ENCODE measurements around the gene AUTS2.

AUTS2 gene

DNA sequence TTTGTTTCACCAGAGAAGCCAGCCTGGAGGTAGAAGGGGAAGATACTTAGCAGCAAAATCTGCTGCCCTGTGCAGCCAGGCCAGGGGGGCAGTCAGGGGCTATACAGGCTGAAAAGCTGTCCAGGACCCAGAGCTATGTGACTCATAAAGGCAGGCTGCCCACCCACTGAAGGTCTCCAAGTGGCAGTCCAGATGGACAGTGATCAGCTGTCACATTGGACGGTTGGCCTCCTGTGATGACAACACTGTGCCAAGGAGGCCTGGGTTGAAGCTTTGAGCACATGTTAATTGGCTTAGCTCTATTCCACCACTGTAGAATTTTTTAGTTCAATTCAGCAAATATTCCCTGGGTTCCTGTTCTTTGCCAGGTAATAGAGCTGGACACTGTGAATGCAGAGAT, 956.4 kb downstream of the AUTS2 start:
- DNase-seq (ENCODE audit: low read depth, low spot score): no peak
- H3K27ac ChIP-seq: no peak overlapping the region

GRCh38 chr7:70556761-70557160, 958.5 kb downstream of the AUTS2 start:
- no peak overlapping the region for H3K27ac ChIP-seq
- no peak for DNase-seq (ENCODE audit: low read depth, low spot score)

- no peak for DNase-seq (ENCODE audit: low read depth, low spot score)
Measured at GRCh38 chr7:70557338-70557737, 959.1 kb downstream of the AUTS2 start.

DNA sequence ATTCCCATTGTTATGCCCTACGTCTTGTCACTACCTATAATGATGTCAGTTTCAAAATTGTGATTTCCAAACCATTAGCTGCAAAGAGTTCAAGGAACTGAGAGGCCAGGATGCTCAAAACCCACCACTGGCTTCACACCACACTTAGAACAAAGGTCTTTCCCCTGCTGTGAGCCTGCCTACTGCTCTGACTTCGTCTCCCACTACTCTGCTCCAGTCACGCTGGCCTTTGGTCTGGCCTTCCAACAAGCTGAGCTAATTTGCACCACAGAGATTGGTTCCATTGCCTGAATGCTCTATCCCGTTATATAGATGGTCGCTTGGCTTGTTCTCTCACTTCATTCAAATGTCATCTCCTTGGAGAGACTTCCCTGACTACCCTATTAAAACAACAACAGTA, 961.5 kb downstream of the AUTS2 start:
- no peak overlapping the region for H3K27ac ChIP-seq
- DNase-seq (ENCODE audit: low read depth, low spot score): no peak

More at GRCh38 chr7:70557338-70557737, 959.1 kb downstream of the AUTS2 start:
- no peak overlapping the region for H3K27ac ChIP-seq

- H3K27ac ChIP-seq: no peak overlapping the region
- no peak for DNase-seq (ENCODE audit: low read depth, low spot score)
Measured at GRCh38 chr7:70563960-70564359, 965.7 kb downstream of the AUTS2 start.

DNA sequence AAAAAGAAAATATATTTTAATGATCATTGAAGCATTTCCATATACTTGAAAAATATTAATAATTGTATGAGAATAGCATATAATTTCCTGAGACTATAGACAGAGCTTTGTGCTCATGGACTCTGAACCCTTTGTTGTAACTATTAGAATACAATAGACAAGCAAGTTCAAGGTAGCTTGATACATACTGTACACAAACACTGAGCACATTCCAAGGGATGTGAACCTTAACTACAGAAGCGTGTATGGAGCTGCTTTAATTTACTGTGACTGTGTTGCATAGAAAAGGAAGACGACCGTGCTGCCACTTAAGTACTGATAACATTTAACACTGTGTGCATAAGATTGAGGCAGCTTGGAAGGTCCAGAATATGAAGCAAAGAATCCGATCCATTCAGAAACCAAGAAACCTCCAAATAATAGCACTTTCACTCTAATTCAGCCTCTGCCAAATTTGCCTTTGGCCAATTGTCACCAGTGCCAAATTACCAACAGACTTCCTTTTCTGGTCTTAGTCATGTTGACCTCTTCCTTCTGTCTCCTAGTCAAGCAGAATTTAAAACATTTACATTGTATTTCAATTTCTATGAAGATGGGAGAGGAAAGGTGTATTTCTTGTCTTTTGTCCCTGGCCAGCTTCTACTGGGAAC, 967.6 kb downstream of the AUTS2 start:
- DNase-seq (ENCODE audit: low read depth, low spot score): no peak
- H3K27ac ChIP-seq: no peak overlapping the region

DNA sequence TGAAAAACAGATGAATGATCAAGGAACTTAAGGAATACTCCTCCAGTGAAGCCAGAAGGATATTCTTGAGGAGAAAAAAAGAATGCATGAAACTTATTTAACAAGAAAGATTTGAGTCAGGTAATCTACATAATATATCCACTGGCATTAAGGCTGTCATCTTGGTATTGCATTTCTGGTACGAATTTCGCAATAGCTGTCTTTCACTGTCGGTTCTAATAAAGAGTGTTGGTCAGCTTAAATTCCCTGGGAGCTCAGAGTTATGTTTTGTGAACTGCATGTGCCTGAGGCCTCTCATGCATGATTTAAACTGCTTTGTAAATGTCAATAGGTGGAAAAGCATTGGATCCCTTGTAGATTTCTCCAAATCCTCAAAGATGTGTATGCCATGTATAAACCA, 968.4 kb downstream of the AUTS2 start:
- no peak overlapping the region for H3K27ac ChIP-seq
- DNase-seq (ENCODE audit: low read depth, low spot score): no peak

DNA sequence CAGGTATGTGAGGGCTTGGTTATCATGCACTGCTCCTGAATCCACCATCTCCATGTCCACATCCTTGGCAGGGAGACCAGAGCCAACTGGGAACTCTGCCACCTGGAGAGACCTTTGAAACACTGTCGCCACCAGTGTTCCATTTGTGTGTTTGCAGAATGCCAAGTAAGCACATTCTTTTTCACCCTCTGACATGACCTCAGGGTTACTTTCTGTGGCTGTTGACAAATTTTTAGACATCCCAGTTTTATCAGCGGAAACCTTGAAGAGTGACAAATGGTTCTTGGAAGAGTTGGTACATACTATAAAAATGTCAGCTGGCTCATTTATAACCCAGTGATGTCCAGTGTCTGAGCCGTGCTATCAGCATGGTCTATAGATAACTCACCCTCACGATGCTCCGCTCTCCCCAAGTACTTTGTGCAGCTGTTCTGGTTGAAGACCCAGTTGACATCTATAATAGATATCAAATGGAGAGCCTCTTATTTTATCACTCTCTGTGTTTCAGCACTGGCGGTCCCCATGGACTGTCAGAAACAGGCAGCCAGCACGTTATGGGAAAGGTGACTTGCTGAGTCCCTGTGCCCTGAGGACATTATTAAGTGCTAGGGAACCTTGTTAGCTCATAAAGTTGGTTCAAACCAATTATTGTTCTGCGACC, 970.5 kb downstream of the AUTS2 start:
- DNase-seq (ENCODE audit: low read depth, low spot score): no peak
- no peak overlapping the region for H3K27ac ChIP-seq

GRCh38 chr7:70569335-70569819, 971.1 kb downstream of the AUTS2 start:
- no peak for DNase-seq (ENCODE audit: low read depth, low spot score)
- H3K27ac ChIP-seq: no peak overlapping the region

- H3K27ac ChIP-seq: no peak overlapping the region
- no peak for DNase-seq (ENCODE audit: low read depth, low spot score)
Measured at GRCh38 chr7:70570029-70570428, 971.8 kb downstream of the AUTS2 start.

- DNase-seq (ENCODE audit: low read depth, low spot score): no peak
- no peak overlapping the region for H3K27ac ChIP-seq
Measured at GRCh38 chr7:70570961-70571360, 972.7 kb downstream of the AUTS2 start.

DNA sequence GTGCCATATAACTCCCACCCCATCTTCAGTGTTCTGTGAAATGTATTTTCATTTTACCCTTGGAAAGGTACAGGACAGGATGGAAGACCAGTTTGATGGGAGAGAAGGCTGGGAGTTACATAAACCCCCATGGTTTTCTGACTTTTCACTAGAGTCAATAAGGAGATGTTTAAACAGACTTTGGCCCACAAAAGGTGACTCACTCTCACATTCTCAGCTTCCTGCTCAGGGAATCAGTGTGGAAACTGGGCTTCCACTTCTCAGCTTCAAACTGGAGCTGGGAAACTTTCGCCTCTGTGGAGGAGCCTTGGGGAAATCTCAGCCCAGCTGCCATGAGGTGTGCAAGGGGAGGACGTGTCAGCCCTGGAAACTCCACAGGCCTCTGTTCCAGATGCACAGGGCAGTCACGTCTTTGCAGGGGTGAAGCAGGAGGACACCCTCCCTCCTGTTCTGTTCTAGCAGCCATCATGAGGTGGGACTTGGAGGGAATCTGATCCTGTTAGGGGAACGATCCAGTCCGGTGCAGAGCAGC, 973.2 kb downstream of the AUTS2 start:
- H3K27ac ChIP-seq: no peak overlapping the region
- DNase-seq (ENCODE audit: low read depth, low spot score): peak; percentile 46

DNA sequence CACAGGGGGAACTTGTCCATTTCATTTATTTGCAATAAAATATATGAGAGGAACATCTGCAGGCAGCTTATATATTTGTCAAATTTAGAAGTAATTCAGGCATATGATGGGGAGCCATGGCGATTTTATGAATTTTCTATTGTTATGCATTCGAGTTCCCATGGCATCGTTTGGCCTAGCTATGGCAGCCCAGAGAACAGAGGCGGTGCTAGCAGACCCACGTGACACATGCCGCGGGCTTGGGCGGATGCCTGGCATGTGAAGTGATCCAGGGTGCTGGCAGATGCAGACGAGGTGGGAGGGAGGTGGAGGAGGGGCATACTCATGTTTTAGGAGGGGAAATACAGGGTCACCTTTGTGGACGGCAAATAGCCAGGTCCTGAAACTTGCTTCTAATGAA, 973.7 kb downstream of the AUTS2 start:
- H3K27ac ChIP-seq: no peak overlapping the region
- no peak for DNase-seq (ENCODE audit: low read depth, low spot score)

DNA sequence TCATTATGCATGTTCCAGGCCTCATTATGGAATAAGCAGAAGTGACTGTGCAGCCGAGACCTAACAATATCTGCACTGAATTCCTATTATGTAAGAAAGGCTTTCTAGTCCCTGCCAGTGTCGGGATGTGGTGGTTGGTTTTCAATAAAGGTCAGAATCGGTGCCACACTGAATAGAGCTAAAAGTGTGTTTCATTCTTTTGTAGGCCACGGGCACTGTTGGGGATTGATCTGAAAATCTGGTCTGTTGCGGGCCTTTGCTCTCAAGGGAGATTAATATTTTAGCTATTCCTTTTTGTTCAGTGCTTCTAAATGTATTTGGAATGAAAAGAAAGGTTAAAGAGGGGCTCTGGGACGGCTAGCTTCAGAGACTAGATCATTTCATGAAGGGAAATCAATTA, 974.3 kb downstream of the AUTS2 start:
- H3K27ac ChIP-seq: no peak overlapping the region
- DNase-seq (ENCODE audit: low read depth, low spot score): no peak

GRCh38 chr7:70573071-70573661, 974.9 kb downstream of the AUTS2 start:
- H3K27ac ChIP-seq: no peak overlapping the region
- DNase-seq (ENCODE audit: low read depth, low spot score): no peak

DNA sequence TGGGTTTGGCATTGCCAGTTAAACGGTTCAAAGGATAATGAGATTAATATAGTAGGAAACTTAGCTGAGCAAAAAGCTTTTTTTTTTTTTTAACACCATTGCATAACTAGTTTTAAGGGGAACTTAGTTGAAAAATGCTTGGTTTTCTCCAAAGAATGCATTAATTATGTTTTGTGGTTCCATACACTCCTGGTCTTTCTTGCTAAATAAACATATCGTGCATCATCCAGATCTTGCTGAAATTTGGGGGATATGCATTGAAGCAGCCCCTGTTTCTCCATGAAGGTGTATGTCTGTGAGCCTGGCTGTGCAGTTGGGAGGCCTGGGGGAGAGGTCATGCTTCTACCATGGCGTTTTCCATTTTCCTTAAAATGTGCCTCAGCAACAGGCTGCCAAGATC, 975.4 kb downstream of the AUTS2 start:
- no peak for DNase-seq (ENCODE audit: low read depth, low spot score)
- H3K27ac ChIP-seq: no peak overlapping the region

- H3K27ac ChIP-seq: no peak overlapping the region
- no peak for DNase-seq (ENCODE audit: low read depth, low spot score)
Measured at GRCh38 chr7:70574314-70574834, 976.1 kb downstream of the AUTS2 start.

GRCh38 chr7:70574970-70575799, 976.9 kb downstream of the AUTS2 start:
- H3K27ac ChIP-seq: peak overlapping the region; percentile 26
- DNase-seq (ENCODE audit: low read depth, low spot score): no peak

- H3K27ac ChIP-seq: no peak overlapping the region
- no peak for DNase-seq (ENCODE audit: low read depth, low spot score)
Measured at GRCh38 chr7:70577078-70577477, 978.8 kb downstream of the AUTS2 start.

GRCh38 chr7:70578131-70578530, 979.9 kb downstream of the AUTS2 start:
- H3K27ac ChIP-seq: no peak overlapping the region
- DNase-seq (ENCODE audit: low read depth, low spot score): no peak
